Activated CD8-positive, alpha-beta memory T cell treated with anti-CD3 and anti-CD28 coated beads, Interleukin-2, amount 50 U/mL, for 24 hours (primary cell): ENCODE data around the gene TSFM.
"Not testable (repeated sequence)": the region's sequence is repeated elsewhere in the genome, so short reads cannot be mapped to it uniquely, and the experiment has no call there.

Experiments used
- DNase-seq: peaks from one replicate; pipeline ENCODE4 v3.0.0-alpha.2; 2020; ENCODE audit errors: extremely low read depth

Gene TSFM

GRCh38 chr12:57815177-57816000 is 32.8 kb downstream of the TSFM start:
- DNase-seq: no peak

- no peak for DNase-seq
Observed at GRCh38 chr12:57816001-57816854, 33.6 kb downstream of the TSFM start.

GRCh38 chr12:57816855-57817151 is 34.2 kb downstream of the TSFM start:
- DNase-seq: no peak

GRCh38 chr12:57817261-57817989 is 34.8 kb downstream of the TSFM start:
- no peak for DNase-seq

GRCh38 chr12:57817990-57818331 is 35.4 kb downstream of the TSFM start:
- not testable (repeated sequence) for DNase-seq

- DNase-seq: not testable (repeated sequence)
Observed at GRCh38 chr12:57820119-57820518, 37.5 kb downstream of the TSFM start.

- not testable (repeated sequence) for DNase-seq
Observed at GRCh38 chr12:57821015-57821414, 38.4 kb downstream of the TSFM start.

- no peak for DNase-seq
Observed at GRCh38 chr12:57821474-57822214, 39.1 kb downstream of the TSFM start.

GRCh38 chr12:57822392-57823130 is 40.0 kb downstream of the TSFM start:
- DNase-seq: no peak

GRCh38 chr12:57823131-57823907 is 40.7 kb downstream of the TSFM start:
- DNase-seq: no peak

- no peak for DNase-seq
Observed at GRCh38 chr12:57823908-57824640, 41.5 kb downstream of the TSFM start.

- no peak for DNase-seq
Observed at GRCh38 chr12:57825451-57825850, 42.9 kb downstream of the TSFM start.

- DNase-seq: no peak
Observed at GRCh38 chr12:57826400-57826799, 43.8 kb downstream of the TSFM start.

- DNase-seq: no peak
Observed at GRCh38 chr12:57826966-57827365, 44.4 kb downstream of the TSFM start.

- DNase-seq: no peak
Observed at GRCh38 chr12:57829025-57829777, 46.6 kb downstream of the TSFM start.

GRCh38 chr12:57830393-57830792 is 47.8 kb downstream of the TSFM start:
- DNase-seq: no peak

- no peak for DNase-seq
Observed at GRCh38 chr12:57832966-57833365, 50.4 kb downstream of the TSFM start.

- DNase-seq: no peak
Observed at GRCh38 chr12:57833672-57834071, 51.1 kb downstream of the TSFM start.
